ENCODE data around the gene MORN1.
"Not testable (repeated sequence)": the region's sequence is repeated elsewhere in the genome, so short reads cannot be mapped to it uniquely, and the experiment has no call there.

GRCh38 chr1:2296211-2296610 is 95.1 kb downstream of the MORN1 start:
- not testable (repeated sequence) for TF ChIP-seq CTCF (IDR thresholded peaks at IDR 0.05; ENCODE audit: poor library complexity); EZH2 (IDR thresholded peaks at IDR 0.05; ENCODE audit: borderline replicate concordance); EZH2phosphoT487 (IDR thresholded peaks at IDR 0.05; ENCODE audit: low read depth, severe bottlenecking, unreplicated experiment)

Data from hepatocyte (in vitro differentiated cells).